HG02798 (cell line): Measurements from ENCODE around the gene ADAMTS13.
A peak's percentile ranks its signal among the peaks of the same experiment; 100 is the strongest.
"Not testable (repeated sequence)": the region's sequence is repeated elsewhere in the genome, so short reads cannot be mapped to it uniquely, and the experiment has no call there.

Experiments used
- ATAC-seq: cut with Tn5 transposase; IDR thresholded peaks from one replicate; pipeline ENCODE4 v1.9.1; 2021; ENCODE audit warnings: mild to moderate bottlenecking; ENCODE audit not compliant: unreplicated experiment, poor library complexity

The ADAMTS13 gene

GRCh38 chr9:133449760-133450159, 27.6 kb downstream of the ADAMTS13 start:
- ATAC-seq: no peak

GRCh38 chr9:133451865-133452264, 29.7 kb downstream of the ADAMTS13 start:
- ATAC-seq: not testable (repeated sequence)

GRCh38 chr9:133452562-133452961, 30.4 kb downstream of the ADAMTS13 start:
- no peak for ATAC-seq

DNA sequence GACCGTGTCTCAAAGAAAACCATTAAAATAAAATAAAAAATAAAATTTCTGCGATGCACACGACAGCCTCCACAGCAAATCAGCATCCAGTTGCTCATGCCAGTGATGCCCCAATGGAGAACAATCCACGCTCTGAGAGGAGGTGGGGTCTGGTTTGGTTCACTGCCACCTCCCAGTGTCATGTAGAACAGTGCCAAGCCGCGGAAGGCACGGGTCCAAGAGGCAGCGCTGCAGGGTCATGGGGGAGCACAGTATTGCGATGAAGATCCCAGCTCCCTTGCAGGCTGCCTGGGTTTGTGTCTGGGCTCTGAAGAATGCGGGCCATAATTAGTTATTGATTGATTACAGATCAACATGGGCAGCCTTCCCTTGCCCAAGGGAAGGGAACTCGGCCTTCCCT, 31.5 kb downstream of the ADAMTS13 start:
- ATAC-seq: no peak

- ATAC-seq: no peak
Observed at GRCh38 chr9:133454325-133454724, 32.2 kb downstream of the ADAMTS13 start.

DNA sequence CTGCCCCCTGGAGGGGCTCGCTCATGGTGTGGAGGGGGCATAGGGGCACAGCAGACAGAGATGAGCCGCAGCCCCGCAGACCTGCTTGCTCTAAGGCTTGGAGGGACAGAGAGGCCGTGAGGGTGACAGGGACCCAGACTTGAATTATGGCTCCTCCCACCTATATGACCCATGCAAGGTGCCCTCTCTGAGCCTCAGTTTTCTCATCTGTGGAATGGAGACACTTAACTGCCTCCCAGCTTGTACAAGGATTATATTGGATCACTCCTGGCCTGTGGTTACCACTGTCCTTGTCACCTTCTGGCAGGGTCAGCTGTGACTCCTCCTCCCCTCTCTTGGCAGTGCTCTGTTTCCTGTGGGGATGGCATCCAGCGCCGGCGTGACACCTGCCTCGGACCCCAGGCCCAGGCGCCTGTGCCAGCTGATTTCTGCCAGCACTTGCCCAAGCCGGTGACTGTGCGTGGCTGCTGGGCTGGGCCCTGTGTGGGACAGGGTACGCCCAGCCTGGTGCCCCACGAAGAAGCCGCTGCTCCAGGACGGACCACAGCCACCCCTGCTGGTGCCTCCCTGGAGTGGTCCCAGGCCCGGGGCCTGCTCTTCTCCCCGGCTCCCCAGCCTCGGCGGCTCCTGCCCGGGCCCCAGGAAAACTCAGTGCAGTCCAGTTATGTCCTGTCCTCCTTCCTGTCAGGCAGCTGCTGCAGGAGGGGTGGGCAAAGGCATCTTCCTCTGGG, 32.9 kb downstream of the ADAMTS13 start:
- no peak for ATAC-seq

GRCh38 chr9:133455936-133456335, 33.8 kb downstream of the ADAMTS13 start:
- no peak for ATAC-seq

GRCh38 chr9:133456409-133456808, 34.2 kb downstream of the ADAMTS13 start:
- ATAC-seq: no peak

- ATAC-seq: no peak
Observed at GRCh38 chr9:133457233-133457632, 35.1 kb downstream of the ADAMTS13 start.

- no peak for ATAC-seq
Observed at GRCh38 chr9:133457748-133458147, 35.6 kb downstream of the ADAMTS13 start.

DNA sequence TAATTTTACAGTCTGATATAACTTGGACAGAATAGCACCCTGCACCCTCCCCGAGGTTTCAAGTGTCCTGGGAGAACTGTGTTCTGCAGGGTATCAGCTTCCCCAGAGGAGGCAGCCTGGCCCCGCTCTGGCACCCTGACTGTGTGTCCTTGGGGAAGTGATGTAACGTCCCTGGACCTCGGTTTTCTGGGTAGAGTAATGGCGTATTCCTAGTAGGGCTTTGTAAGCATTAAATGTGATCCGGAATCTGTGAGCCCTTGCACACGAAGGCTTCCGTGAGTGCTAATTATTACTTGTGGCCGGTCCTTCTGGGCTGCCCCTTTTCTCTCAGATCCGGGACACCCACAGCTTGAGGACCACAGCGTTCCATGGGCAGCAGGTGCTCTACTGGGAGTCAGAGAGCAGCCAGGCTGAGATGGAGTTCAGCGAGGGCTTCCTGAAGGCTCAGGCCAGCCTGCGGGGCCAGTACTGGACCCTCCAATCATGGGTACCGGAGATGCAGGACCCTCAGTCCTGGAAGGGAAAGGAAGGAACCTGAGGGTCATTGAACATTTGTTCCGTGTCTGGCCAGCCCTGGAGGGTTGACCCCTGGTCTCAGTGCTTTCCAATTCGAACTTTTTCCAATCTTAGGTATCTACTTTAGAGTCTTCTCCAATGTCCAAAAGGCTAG, 36.6 kb downstream of the ADAMTS13 start:
- ATAC-seq: no peak

DNA sequence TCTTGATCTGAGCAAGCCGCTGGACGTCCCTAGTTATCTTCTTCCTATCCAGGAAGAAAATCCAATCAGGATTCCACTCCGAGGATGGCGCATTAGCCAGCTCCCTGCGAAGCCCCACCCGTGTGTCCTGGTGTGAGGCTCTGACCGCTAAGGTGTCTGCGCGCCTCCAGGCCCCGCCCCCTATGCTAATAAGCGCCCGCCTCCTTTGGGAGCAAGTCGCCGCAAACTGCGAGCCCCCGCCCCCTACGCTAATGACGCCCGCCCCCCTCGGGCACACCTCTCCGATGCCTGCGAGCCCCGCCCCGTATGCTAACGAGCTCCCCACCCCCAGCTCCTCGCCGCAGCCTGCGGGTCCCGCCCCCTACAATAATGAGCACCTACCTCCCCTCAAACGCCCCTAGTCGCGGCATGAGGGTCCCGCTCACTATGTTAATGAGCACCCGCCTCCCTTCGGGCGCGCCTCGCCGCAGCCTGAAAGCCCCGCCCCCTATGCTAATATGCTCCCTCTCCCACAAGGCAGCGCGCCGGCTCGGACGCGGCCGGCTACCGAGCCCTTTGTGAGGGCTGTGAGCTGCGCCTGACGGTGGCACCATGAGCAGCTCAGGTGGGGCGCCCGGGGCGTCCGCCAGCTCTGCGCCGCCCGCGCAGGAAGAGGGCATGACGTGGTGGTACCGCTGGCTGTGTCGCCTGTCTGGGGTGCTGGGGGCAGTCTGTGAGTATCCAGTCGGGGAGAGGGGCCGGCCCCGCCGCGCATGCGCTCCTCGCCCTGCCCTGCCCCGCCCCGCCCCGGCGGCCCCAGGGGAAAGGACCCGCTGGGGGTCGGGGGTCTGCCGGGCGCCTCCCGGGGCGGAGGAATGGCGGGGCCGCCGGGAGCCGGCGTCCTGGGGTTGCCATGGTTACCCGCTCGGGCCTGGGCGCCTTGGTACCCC, 37.6 kb downstream of the ADAMTS13 start, which contains the start of gene CACFD1:
TSS of gene CACFD1 (plus strand) at position 503 of the 929 bp plus-strand sequence. CDS start at position 592, 89 bp downstream.
- peak; percentile 83 for ATAC-seq

- ATAC-seq: peak; percentile 19
Observed at GRCh38 chr9:133460405-133461175, 38.4 kb downstream of the ADAMTS13 start.

GRCh38 chr9:133461975-133462374, 39.8 kb downstream of the ADAMTS13 start:
- no peak for ATAC-seq

DNA sequence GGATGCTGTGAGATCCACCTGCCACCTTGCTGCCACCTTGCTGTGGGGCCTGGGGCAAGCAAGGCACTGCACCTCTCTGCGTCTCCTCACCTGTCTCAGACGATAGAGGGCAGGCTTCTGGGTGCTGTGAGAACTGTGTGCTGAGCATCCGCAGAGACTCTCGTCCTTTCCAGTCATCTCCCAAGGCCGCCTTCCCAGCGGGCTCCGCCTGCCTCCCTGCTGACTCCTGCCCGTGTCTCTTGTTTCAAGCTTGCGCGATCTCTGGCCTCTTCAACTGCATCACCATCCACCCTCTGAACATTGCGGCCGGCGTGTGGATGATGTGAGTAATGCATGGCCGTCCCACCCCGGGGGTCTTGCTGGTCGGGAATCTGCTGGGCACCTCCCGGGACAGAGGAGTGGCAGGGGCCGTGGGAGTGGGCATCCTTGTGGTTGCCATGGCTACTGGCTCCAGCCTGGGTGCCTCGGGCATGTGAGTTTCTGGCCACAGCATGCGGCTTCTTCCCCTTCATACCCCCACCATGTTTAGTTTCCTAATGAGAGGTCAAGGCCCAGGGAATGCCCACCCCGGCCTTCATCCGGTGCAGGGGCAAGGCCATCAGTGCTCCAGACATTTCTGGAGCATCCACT, 41.2 kb downstream of the ADAMTS13 start:
- ATAC-seq: no peak

- ATAC-seq: no peak
Observed at GRCh38 chr9:133463864-133464615, 41.9 kb downstream of the ADAMTS13 start.

- no peak for ATAC-seq
Observed at GRCh38 chr9:133464638-133465037, 42.5 kb downstream of the ADAMTS13 start.

- ATAC-seq: no peak
Observed at GRCh38 chr9:133465984-133466383, 43.8 kb downstream of the ADAMTS13 start.

DNA sequence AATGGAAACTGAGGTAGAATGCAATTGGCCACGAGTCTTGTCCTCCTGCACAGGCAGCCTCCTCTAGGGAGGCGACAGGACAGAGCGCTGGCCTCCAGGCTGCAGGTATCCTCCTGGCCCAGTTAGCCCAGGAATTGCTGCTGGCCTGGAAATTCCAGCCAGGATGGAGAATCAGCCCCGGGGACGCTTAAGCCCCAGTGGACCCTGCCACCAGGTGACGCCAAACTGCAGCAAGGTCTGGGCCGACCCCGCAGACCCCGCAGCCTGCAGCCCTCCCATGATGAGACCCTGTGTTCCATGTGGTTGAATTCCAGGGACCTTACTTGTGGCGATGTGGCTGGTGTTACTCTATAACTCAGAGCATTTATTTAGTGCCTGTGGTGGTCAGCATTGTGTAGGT, 44.9 kb downstream of the ADAMTS13 start:
- ATAC-seq: no peak
